ENCODE data around the gene ESPN.

The ESPN gene

DNA sequence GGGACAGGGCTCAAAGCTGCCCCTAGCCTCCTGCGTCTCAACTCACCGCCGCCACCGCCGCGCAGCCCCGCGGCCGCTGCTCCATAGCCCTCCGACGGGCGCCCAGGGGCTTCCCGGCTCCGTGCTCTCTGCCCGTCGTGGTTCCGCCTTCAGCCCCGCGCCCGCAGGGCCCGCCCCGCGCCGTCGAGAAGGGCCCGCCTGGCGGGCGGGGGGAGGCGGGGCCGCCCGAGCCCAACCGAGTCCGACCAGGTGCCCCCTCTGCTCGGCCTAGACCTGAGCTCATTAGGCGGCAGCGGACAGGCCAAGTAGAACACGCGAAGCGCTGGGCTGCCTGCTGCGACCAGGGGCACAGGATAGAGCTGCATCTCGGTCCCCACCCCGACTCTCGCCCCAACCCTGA, 41.4 kb downstream of the ESPN start, which contains the start of gene TNFRSF25:
TNFRSF25 (minus strand) TSS at position 151 of the 400 bp plus-strand sequence; CDS start at position 85, 66 bp downstream.
- TF ChIP-seq ZC3H10 (CRISPR knock-in tag; IDR thresholded peaks at IDR 0.05), result no peak
- no peak for ATAC-seq

DNA sequence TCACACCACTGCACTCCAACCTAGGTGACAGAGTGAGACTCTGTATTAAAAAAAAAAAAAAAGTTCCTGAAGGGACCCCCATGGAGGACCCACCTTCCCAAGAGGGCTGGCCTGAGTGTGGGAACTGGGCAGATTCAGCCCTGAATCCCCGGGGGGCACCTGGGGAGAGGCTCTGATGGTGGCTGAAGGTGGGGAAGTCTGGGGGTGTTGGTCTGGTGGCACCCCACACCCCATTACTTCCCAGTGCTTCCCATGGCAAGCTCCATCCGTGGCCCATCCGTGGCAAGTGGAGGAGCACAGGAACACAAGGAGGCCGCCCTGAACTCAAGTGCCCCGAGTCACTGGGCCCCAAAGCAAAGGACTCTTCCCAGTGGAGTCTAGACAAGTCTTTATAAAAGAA, 42.2 kb downstream of the ESPN start:
- TF ChIP-seq ZFP30 (CRISPR knock-in tag; IDR thresholded peaks at IDR 0.05), result no peak
- TF ChIP-seq, protein P1, sequence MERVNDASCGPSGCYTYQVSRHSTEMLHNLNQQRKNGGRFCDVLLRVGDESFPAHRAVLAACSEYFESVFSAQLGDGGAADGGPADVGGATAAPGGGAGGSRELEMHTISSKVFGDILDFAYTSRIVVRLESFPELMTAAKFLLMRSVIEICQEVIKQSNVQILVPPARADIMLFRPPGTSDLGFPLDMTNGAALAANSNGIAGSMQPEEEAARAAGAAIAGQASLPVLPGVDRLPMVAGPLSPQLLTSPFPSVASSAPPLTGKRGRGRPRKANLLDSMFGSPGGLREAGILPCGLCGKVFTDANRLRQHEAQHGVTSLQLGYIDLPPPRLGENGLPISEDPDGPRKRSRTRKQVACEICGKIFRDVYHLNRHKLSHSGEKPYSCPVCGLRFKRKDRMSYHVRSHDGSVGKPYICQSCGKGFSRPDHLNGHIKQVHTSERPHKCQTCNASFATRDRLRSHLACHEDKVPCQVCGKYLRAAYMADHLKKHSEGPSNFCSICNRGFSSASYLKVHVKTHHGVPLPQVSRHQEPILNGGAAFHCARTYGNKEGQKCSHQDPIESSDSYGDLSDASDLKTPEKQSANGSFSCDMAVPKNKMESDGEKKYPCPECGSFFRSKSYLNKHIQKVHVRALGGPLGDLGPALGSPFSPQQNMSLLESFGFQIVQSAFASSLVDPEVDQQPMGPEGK (CRISPR knock-in tag; IDR thresholded peaks at IDR 0.05; ENCODE audit: borderline replicate concordance), result no peak
- TF ChIP-seq OSR1 (CRISPR knock-in tag; IDR thresholded peaks at IDR 0.05), result no peak
- TF ChIP-seq ESRRG (CRISPR knock-in tag; IDR thresholded peaks at IDR 0.05), result no peak
- TF ChIP-seq TOX (CRISPR knock-in tag; IDR thresholded peaks at IDR 0.05; ENCODE audit: borderline replicate concordance), result no peak
- no peak for TF ChIP-seq ZNF70 (CRISPR knock-in tag; IDR thresholded peaks at IDR 0.05)
- no peak for TF ChIP-seq ZNF8 (CRISPR knock-in tag; IDR thresholded peaks at IDR 0.05)
- no peak for TF ChIP-seq ZC3H10 (CRISPR knock-in tag; IDR thresholded peaks at IDR 0.05)
- TF ChIP-seq ZFP3 (CRISPR knock-in tag; IDR thresholded peaks at IDR 0.05), result no peak
- TF ChIP-seq ARNTL (CRISPR knock-in tag; IDR thresholded peaks at IDR 0.05; ENCODE audit: borderline replicate concordance, low read depth), result no peak
- no peak for TF ChIP-seq RARB (CRISPR knock-in tag; IDR thresholded peaks at IDR 0.05)
- TF ChIP-seq ZNF565 (CRISPR knock-in tag; conservative IDR thresholded peaks at IDR 0.05; ENCODE audit: low read depth), result no peak
- no peak for TF ChIP-seq CSDC2 (CRISPR knock-in tag; IDR thresholded peaks at IDR 0.05)
- TF ChIP-seq, protein P2, sequence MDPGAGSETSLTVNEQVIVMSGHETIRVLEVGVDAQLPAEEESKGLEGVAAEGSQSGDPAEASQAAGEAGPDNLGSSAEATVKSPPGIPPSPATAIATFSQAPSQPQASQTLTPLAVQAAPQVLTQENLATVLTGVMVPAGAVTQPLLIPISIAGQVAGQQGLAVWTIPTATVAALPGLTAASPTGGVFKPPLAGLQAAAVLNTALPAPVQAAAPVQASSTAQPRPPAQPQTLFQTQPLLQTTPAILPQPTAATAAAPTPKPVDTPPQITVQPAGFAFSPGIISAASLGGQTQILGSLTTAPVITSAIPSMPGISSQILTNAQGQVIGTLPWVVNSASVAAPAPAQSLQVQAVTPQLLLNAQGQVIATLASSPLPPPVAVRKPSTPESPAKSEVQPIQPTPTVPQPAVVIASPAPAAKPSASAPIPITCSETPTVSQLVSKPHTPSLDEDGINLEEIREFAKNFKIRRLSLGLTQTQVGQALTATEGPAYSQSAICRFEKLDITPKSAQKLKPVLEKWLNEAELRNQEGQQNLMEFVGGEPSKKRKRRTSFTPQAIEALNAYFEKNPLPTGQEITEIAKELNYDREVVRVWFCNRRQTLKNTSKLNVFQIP (CRISPR knock-in tag; IDR thresholded peaks at IDR 0.05; ENCODE audit: borderline replicate concordance, low read depth), result no peak
- TF ChIP-seq, protein P3, sequence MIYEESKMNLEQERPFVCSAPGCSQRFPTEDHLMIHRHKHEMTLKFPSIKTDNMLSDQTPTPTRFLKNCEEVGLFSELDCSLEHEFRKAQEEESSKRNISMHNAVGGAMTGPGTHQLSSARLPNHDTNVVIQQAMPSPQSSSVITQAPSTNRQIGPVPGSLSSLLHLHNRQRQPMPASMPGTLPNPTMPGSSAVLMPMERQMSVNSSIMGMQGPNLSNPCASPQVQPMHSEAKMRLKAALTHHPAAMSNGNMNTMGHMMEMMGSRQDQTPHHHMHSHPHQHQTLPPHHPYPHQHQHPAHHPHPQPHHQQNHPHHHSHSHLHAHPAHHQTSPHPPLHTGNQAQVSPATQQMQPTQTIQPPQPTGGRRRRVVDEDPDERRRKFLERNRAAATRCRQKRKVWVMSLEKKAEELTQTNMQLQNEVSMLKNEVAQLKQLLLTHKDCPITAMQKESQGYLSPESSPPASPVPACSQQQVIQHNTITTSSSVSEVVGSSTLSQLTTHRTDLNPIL (CRISPR knock-in tag; IDR thresholded peaks at IDR 0.05; ENCODE audit: low read depth), result no peak
- ATAC-seq, result no peak

DNA sequence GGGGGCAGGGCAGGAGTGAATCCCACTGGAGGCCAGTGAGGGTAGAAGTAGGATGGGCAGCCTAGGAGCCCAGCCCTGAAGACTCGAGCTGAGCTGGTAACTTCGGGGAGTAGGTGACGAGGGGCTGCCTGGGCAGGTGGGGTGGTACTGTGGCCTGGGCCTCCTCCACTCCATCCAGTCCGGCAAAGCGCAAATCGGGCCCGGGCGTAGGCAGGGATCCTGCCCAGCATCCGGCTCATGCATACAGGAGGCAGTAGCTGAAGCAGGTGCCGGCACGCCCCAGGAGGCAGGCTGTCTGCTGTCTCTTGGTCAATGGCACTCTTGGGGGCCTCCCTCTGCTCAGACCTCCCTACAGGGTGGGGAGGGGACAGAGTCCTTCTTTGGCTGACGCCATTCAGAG, 42.6 kb downstream of the ESPN start:
- no peak for ATAC-seq
- TF ChIP-seq, protein P3 (CRISPR knock-in tag; IDR thresholded peaks at IDR 0.05; ENCODE audit: low read depth), result no peak
- TF ChIP-seq CSDC2 (CRISPR knock-in tag; IDR thresholded peaks at IDR 0.05) (no peak), TCF4 (CRISPR knock-in tag; IDR thresholded peaks at IDR 0.05; ENCODE audit: borderline replicate concordance) (no peak), RARB (CRISPR knock-in tag; IDR thresholded peaks at IDR 0.05) (no peak), ZC3H10 (CRISPR knock-in tag; IDR thresholded peaks at IDR 0.05) (no peak), ZNF70 (CRISPR knock-in tag; IDR thresholded peaks at IDR 0.05) (no peak), SNAI2 (CRISPR knock-in tag; IDR thresholded peaks at IDR 0.05) (no peak), TOX (CRISPR knock-in tag; IDR thresholded peaks at IDR 0.05; ENCODE audit: borderline replicate concordance) (no peak), ZNF565 (CRISPR knock-in tag; conservative IDR thresholded peaks at IDR 0.05; ENCODE audit: low read depth) (no peak)
- TF ChIP-seq, protein P2 (CRISPR knock-in tag; IDR thresholded peaks at IDR 0.05; ENCODE audit: borderline replicate concordance, low read depth), result no peak

DNA sequence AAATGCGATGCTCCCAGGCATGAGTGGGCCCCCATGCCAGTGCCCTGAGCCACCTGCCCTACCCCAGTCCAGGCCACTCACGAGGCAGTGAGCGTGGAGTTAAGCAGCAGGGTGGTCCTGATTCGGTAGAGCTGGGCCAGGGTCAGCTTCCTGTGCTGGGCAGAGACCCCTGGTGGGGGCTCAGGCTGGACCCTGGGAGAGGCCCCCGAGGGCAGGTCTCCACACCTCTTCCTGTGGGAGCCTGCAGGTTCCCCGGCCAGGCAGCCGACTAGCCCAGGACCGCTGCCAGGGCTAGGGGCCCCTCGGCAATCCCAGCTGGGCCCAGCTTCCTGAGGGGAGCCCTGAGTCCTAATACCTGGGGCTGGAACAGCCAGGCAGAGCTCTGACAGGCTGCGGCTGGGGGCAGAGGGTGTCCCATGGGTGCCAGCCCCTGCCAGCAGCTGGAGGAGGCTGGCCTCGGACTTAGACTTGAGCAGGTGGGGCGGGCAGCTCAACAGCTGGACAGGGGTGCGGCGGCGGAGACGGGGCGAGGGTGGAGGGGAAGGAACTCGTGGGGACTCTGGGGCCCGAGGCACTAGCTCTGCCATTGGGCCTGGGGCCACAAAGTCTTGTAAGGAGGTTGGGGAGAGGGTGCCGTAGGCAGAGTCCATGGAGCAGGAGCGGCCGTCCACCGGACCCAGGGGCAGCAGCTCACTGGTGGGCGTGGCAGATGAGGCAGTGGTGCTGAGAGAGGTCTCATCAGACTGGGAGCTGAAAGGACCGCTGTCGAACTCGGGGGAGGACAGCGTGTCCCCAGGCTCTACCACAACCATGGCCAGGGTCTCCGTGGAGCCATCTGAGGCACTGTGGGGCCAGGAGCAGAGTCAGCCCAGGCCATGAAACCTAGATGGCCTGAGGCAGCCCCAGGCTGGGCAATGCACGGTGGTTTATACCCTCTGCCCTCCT, 43.4 kb downstream of the ESPN start:
- no peak for ATAC-seq
- no peak for TF ChIP-seq TCF4 (CRISPR knock-in tag; IDR thresholded peaks at IDR 0.05; ENCODE audit: borderline replicate concordance)
- no peak for TF ChIP-seq ARNTL (CRISPR knock-in tag; IDR thresholded peaks at IDR 0.05; ENCODE audit: borderline replicate concordance, low read depth)
- no peak for TF ChIP-seq ZC3H10 (CRISPR knock-in tag; IDR thresholded peaks at IDR 0.05)
- TF ChIP-seq, protein P4, sequence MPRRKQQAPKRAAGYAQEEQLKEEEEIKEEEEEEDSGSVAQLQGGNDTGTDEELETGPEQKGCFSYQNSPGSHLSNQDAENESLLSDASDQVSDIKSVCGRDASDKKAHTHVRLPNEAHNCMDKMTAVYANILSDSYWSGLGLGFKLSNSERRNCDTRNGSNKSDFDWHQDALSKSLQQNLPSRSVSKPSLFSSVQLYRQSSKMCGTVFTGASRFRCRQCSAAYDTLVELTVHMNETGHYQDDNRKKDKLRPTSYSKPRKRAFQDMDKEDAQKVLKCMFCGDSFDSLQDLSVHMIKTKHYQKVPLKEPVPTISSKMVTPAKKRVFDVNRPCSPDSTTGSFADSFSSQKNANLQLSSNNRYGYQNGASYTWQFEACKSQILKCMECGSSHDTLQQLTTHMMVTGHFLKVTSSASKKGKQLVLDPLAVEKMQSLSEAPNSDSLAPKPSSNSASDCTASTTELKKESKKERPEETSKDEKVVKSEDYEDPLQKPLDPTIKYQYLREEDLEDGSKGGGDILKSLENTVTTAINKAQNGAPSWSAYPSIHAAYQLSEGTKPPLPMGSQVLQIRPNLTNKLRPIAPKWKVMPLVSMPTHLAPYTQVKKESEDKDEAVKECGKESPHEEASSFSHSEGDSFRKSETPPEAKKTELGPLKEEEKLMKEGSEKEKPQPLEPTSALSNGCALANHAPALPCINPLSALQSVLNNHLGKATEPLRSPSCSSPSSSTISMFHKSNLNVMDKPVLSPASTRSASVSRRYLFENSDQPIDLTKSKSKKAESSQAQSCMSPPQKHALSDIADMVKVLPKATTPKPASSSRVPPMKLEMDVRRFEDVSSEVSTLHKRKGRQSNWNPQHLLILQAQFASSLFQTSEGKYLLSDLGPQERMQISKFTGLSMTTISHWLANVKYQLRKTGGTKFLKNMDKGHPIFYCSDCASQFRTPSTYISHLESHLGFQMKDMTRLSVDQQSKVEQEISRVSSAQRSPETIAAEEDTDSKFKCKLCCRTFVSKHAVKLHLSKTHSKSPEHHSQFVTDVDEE (CRISPR knock-in tag; IDR thresholded peaks at IDR 0.05), result no peak
- TF ChIP-seq, protein P2 (CRISPR knock-in tag; IDR thresholded peaks at IDR 0.05; ENCODE audit: borderline replicate concordance, low read depth), result no peak
- TF ChIP-seq ZFP30 (CRISPR knock-in tag; IDR thresholded peaks at IDR 0.05), result no peak
- no peak for TF ChIP-seq ISL1 (CRISPR knock-in tag; IDR thresholded peaks at IDR 0.05)
- no peak for TF ChIP-seq OSR1 (CRISPR knock-in tag; IDR thresholded peaks at IDR 0.05)
- TF ChIP-seq GLIS3 (CRISPR knock-in tag; IDR thresholded peaks at IDR 0.05), result no peak
- TF ChIP-seq RARB (CRISPR knock-in tag; IDR thresholded peaks at IDR 0.05), result no peak
- TF ChIP-seq TOX (CRISPR knock-in tag; IDR thresholded peaks at IDR 0.05; ENCODE audit: borderline replicate concordance), result no peak
